Measurements from ENCODE around the gene KANSL1. TPM values are rescaled to one million over a fixed set of nuclear protein-coding genes. Genes with fewer than 3 reads are reported as not detected.
A peak's percentile ranks its signal among the peaks of the same experiment; 100 is the strongest.
"Not testable (repeated sequence)": the region's sequence is repeated elsewhere in the genome, so short reads cannot be mapped to it uniquely, and the experiment has no call there.

The KANSL1 gene
- total RNA-seq (55.5 and 78.6 TPM in 2 replicates), polyA plus RNA-seq (8.4 and 11.1 TPM in 2 replicates), polyA minus RNA-seq (ENCODE audit: low replicate concordance) (59.3 and 92.5 TPM in 2 replicates)
- polyA plus RNA-seq (2012): 10.7 and 12.4 TPM in 2 replicates

DNA sequence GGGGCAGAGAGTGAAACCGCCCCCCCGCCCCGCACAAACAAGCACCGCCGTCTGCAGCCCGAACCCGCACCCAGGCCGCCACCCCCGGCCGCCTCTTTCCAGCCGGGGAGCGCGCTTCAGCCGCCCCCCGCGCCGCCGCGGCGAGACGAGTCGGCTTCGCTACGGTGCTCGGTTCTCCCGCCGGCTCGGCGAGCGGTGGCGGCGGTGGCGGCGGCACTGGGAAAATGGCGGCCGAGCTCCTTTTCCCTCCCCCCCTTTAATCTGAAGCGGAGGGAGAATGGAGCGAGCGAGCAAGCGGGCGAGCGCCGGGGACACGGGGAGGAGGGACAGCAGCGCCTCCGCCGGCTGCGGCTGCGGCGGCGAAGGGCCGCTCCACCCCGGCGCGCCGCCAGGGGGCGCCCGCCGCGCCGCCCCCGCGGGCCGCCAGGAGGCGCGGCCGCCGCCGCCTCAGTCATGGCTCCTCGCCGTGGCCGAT, at the start of gene KANSL1:
TSS of gene KANSL1 (minus strand) at position 279 of the 475 bp plus-strand sequence. CDS start 21,286 bp downstream, outside the sequence.
- TF ChIP-seq EZH2 (IDR thresholded peaks at IDR 0.05; ENCODE audit: low read length, missing control alignments): no peak
- TF ChIP-seq CTCF (conservative IDR thresholded peaks at IDR 0.05 in 1 of 2, IDR thresholded peaks at IDR 0.05 in 1 of 2; ENCODE audit: low read depth in 1 of 2, low read length in 2 of 2): peak in 1 of 2 donors; percentile 46
- no peaks in the 10 kb centered on the region for H4K20me1 ChIP-seq (ENCODE audit: control insufficient read depth, extremely low read depth, insufficient read depth, low read length)
- peak within 1 kb of the TSS; percentile 85 for H3K27ac ChIP-seq (ENCODE audit: insufficient read depth, low read length)

DNA sequence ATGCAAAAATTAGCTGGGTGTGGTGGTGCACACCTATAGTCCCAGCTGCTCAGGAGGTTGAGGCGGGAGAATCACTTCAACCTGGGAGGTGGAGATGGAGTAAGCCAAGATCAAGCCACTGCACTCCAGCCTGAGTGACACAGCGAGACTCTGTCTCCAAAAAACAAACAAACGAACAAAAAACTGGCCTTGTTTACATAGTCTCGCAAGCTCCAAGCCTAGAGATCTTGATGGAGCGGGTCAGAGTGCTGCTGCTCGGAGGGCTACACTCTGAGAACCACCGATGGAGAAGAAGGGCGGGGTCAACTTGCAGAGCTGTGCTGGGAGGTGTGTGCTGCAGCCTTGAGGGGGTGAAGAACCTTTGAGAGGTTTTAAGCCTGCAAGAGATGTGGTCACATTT, 38.1 kb upstream of the KANSL1 start:
- not testable (repeated sequence) for H4K20me1 ChIP-seq (ENCODE audit: control insufficient read depth, extremely low read depth, insufficient read depth, low read length); H3K9me3 ChIP-seq (ENCODE audit: control insufficient read depth, insufficient read depth, low read depth, low read length); DNase-seq (ENCODE audit: low read depth in 2 of 2); H2AFZ ChIP-seq (ENCODE audit: low read length); H3K9ac ChIP-seq (ENCODE audit: insufficient read depth, low read length); H3K4me3 ChIP-seq (replicated peaks in 1 of 4; ENCODE audit: control extremely low read depth in 1 of 4, insufficient read depth in 1 of 4, low read depth in 3 of 4, low read length in 4 of 4); H3K36me3 ChIP-seq (ENCODE audit: control insufficient read depth, insufficient read depth, low read length); H3K27ac ChIP-seq (ENCODE audit: insufficient read depth, low read length); H3K4me1 ChIP-seq (ENCODE audit: control insufficient read depth, extremely low read depth, insufficient read depth, low read length); H3K4me2 ChIP-seq (ENCODE audit: extremely low read depth, insufficient read depth, low read length); H3K27me3 ChIP-seq (ENCODE audit: control insufficient read depth, insufficient read depth, low read length); H3K79me2 ChIP-seq (ENCODE audit: control insufficient read depth, insufficient read depth, low read length)

More for the DNA sequence above, at the start of gene KANSL1:
- Histone ChIP-seq H3K4me3 (replicated peaks in 1 of 4; ENCODE audit: control extremely low read depth in 1 of 4, insufficient read depth in 1 of 4, low read depth in 3 of 4, low read length in 4 of 4) (peak within 1 kb of the TSS; percentile 85 to 97 (median 93)), H3K9me3 (ENCODE audit: control insufficient read depth, insufficient read depth, low read depth, low read length) (no peaks in the 10 kb centered on the region), H3K79me2 (ENCODE audit: control insufficient read depth, insufficient read depth, low read length) (peaks cover 69% of the 10 kb centered on the region), H3K4me2 (ENCODE audit: extremely low read depth, insufficient read depth, low read length) (peak within 1 kb of the TSS; percentile 89), H3K9ac (ENCODE audit: insufficient read depth, low read length) (peak within 1 kb of the TSS; percentile 87), H3K4me1 (ENCODE audit: control insufficient read depth, extremely low read depth, insufficient read depth, low read length) (peaks cover 11% of the 10 kb centered on the region), H3K36me3 (ENCODE audit: control insufficient read depth, insufficient read depth, low read length) (no peaks in the 10 kb centered on the region), H3K27me3 (ENCODE audit: control insufficient read depth, insufficient read depth, low read length) (no peaks in the 10 kb centered on the region), H2AFZ (ENCODE audit: low read length) (peak within 1 kb of the TSS; percentile 80)
- peak; percentile 90 to 94 for DNase-seq (ENCODE audit: low read depth in 2 of 2)

DNA sequence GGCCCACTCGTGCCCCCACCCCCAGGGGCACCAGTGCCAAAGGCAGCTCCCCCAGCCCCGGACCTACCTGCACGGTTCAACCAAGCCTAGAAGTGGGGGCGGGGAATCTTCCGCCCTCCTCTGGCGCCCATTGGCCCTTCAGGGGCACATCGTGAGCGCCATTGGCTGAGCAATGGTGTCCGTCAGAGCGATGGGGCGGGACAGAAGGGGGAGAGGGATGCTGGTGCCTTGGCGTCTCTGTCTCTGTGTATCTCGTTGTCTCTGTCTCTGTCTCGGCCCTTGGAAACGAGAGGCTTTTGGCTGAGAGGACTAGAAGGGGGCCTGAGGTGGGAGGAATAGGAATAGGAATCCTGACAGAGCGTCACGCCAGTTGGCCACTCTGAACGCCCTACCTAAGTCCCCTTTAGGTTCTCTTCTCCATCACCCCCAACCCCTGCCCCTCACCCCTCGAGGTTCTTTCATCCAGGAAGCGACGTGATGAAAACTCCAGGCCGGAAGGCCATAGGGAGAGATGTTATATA, 32.1 kb upstream of the KANSL1 start:
- H3K27ac ChIP-seq (ENCODE audit: insufficient read depth, low read length); H3K27me3 ChIP-seq (ENCODE audit: control insufficient read depth, insufficient read depth, low read length); H4K20me1 ChIP-seq (ENCODE audit: control insufficient read depth, extremely low read depth, insufficient read depth, low read length); H3K9me3 ChIP-seq (ENCODE audit: control insufficient read depth, insufficient read depth, low read depth, low read length); H3K79me2 ChIP-seq (ENCODE audit: control insufficient read depth, insufficient read depth, low read length); H3K4me1 ChIP-seq (ENCODE audit: control insufficient read depth, extremely low read depth, insufficient read depth, low read length); H3K9ac ChIP-seq (ENCODE audit: insufficient read depth, low read length); H3K36me3 ChIP-seq (ENCODE audit: control insufficient read depth, insufficient read depth, low read length): not testable (repeated sequence)
- peak overlapping the region; percentile 46 to 63 (median 54) for H3K4me3 ChIP-seq (replicated peaks in 1 of 4; ENCODE audit: control extremely low read depth in 1 of 4, insufficient read depth in 1 of 4, low read depth in 3 of 4, low read length in 4 of 4)
- peak; percentile 82 to 84 for DNase-seq (ENCODE audit: low read depth in 2 of 2)
- H3K4me2 ChIP-seq (ENCODE audit: extremely low read depth, insufficient read depth, low read length): peak overlapping the region; percentile 75
- peak overlapping the region; percentile 96 for H2AFZ ChIP-seq (ENCODE audit: low read length)

DNA sequence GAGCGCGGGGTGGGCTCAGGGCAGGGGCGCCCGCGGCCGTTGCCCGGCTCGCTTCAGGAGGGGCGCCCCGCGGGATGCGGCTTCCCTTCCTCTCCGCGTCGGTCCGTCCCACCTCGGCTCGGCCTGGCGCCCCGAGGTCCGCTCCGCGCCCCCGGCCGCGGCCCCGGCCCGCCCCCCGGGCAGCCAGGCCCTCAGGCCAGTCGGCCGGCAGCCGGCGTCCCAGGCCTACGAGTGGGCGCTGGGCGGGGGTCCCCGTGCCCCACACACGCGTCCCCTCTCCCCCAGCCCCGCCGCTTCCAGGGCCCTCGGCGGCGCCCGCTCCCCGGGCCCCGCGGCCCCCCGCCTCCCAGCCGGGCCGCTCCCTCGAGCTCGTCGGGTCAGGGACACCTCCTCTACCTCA, 31.6 kb upstream of the KANSL1 start:
- H3K4me1 ChIP-seq (ENCODE audit: control insufficient read depth, extremely low read depth, insufficient read depth, low read length); H3K27ac ChIP-seq (ENCODE audit: insufficient read depth, low read length); H3K9me3 ChIP-seq (ENCODE audit: control insufficient read depth, insufficient read depth, low read depth, low read length); H4K20me1 ChIP-seq (ENCODE audit: control insufficient read depth, extremely low read depth, insufficient read depth, low read length); DNase-seq (ENCODE audit: low read depth in 2 of 2); H3K27me3 ChIP-seq (ENCODE audit: control insufficient read depth, insufficient read depth, low read length); H3K9ac ChIP-seq (ENCODE audit: insufficient read depth, low read length); H3K4me2 ChIP-seq (ENCODE audit: extremely low read depth, insufficient read depth, low read length); H2AFZ ChIP-seq (ENCODE audit: low read length); H3K79me2 ChIP-seq (ENCODE audit: control insufficient read depth, insufficient read depth, low read length); H3K36me3 ChIP-seq (ENCODE audit: control insufficient read depth, insufficient read depth, low read length): not testable (repeated sequence)
- H3K4me3 ChIP-seq (replicated peaks in 1 of 4; ENCODE audit: control extremely low read depth in 1 of 4, insufficient read depth in 1 of 4, low read depth in 3 of 4, low read length in 4 of 4): peak overlapping the region in 3 of 4 experiments; percentile 46 to 59 (median 49)

GRCh38 chr17:46223041-46223440, 29.8 kb upstream of the KANSL1 start:
- not testable (repeated sequence) for H3K9ac ChIP-seq (ENCODE audit: insufficient read depth, low read length); DNase-seq (ENCODE audit: low read depth in 2 of 2); H3K27ac ChIP-seq (ENCODE audit: insufficient read depth, low read length); H3K4me3 ChIP-seq (replicated peaks in 1 of 4; ENCODE audit: control extremely low read depth in 1 of 4, insufficient read depth in 1 of 4, low read depth in 3 of 4, low read length in 4 of 4); H3K79me2 ChIP-seq (ENCODE audit: control insufficient read depth, insufficient read depth, low read length); H3K27me3 ChIP-seq (ENCODE audit: control insufficient read depth, insufficient read depth, low read length); H3K4me1 ChIP-seq (ENCODE audit: control insufficient read depth, extremely low read depth, insufficient read depth, low read length); H4K20me1 ChIP-seq (ENCODE audit: control insufficient read depth, extremely low read depth, insufficient read depth, low read length); H3K4me2 ChIP-seq (ENCODE audit: extremely low read depth, insufficient read depth, low read length); H3K9me3 ChIP-seq (ENCODE audit: control insufficient read depth, insufficient read depth, low read depth, low read length); H2AFZ ChIP-seq (ENCODE audit: low read length); H3K36me3 ChIP-seq (ENCODE audit: control insufficient read depth, insufficient read depth, low read length)

Measured in fibroblast of lung (primary cell).